Body of pancreas (tissue), 4 donors: ENCODE results near the gene HOXA2. TPM values are rescaled to one million over a fixed set of nuclear protein-coding genes. Genes with fewer than 3 reads are reported as not detected.

Experiments
- ATAC-seq: fragments of 150-250 bp; one replicate; pipeline ENCODE4 v1.9.1; 2016
- DNase-seq, 4 donors: peaks; one replicate each; pipeline ENCODE4 v3.0.0-alpha.2; 2019
- H3K27ac ChIP-seq, 4 donors: fragments of 200-600 bp; sonication (generic); 1 replicate in 3 of 4; 2 replicates in 1 of 4; pipeline versions ENCODE4 v1.5.1 to v1.6.1; 2016 to 2019; ENCODE audit warnings: mild to moderate bottlenecking in 1 of 4, mixed read lengths in 1 of 4, moderate library complexity in 1 of 4
- H3K27me3 ChIP-seq, 2 donors: fragments of 200-600 bp; sonication (generic); one replicate each; pipeline ENCODE4 v1.6.0; 2016; ENCODE audit warnings: mild to moderate bottlenecking in 1 of 2
- H3K36me3 ChIP-seq, 2 donors: fragments of 200-600 bp; sonication (generic); replicated peaks in 1 of 2; 2 replicates each; pipeline ENCODE4 v1.5.1; 2016; ENCODE audit warnings: low read depth in 2 of 2; ENCODE audit not compliant: insufficient read depth in 1 of 2
- H3K4me1 ChIP-seq: fragments of 200-600 bp; sonication (generic); one replicate; pipeline ENCODE4 v1.6.0; 2016
- H3K4me3 ChIP-seq, 2 donors: fragments of 200-600 bp; sonication (generic); 1 replicate in 1 of 2; 2 replicates in 1 of 2; pipeline ENCODE4 v1.5.1; 2016 to 2019
- H3K9me3 ChIP-seq, 3 donors: fragments of 200-600 bp; sonication (generic); 1 replicate in 2 of 3; 2 replicates in 1 of 3; pipeline ENCODE4 v1.5.1; 2016
- POLR2A ChIP-seq, 3 donors: fragments of 450-650 bp; IDR thresholded peaks; one replicate each; pipeline ENCODE4 v1.6.1; 2016; ENCODE audit warnings: antibody characterized with exemption in 3 of 3, mild to moderate bottlenecking in 2 of 3
- WGBS, 2 donors: methylation state at CpG; one replicate each; pipeline ENCODE4 v1.1.5; 2017; 5-methylcytosine and 5-hydroxymethylcytosine counted together
- intact Hi-C: fragments of 100-400 bp; cut with DNase I; formaldehyde crosslinking; loops from one replicate; pipeline ENCODE4 v1.15.1; 2023
- total RNA-seq, 2 donors: library from RNA; depleted of rRNA; stranded (reverse); fragments of >200 nt; gene quantifications; one replicate each; pipeline ENCODE4 v1.1.0, GENCODE V29; 2016
- TF ChIP-seq, protein P1 (sequence below), 7 experiments: fragments of 450-650 bp in 4 of 7; fragments of 200-600 bp in 3 of 7; sonication (generic) in 3 of 7; IDR thresholded peaks; one replicate each; pipeline ENCODE4 v1.5.1; 2016 to 2019; ENCODE audit warnings: antibody characterized with exemption in 7 of 7

Gene HOXA2
- total RNA-seq, 2 donors from 2014 or later: 0.66 TPM; not detected in 1

DNA sequence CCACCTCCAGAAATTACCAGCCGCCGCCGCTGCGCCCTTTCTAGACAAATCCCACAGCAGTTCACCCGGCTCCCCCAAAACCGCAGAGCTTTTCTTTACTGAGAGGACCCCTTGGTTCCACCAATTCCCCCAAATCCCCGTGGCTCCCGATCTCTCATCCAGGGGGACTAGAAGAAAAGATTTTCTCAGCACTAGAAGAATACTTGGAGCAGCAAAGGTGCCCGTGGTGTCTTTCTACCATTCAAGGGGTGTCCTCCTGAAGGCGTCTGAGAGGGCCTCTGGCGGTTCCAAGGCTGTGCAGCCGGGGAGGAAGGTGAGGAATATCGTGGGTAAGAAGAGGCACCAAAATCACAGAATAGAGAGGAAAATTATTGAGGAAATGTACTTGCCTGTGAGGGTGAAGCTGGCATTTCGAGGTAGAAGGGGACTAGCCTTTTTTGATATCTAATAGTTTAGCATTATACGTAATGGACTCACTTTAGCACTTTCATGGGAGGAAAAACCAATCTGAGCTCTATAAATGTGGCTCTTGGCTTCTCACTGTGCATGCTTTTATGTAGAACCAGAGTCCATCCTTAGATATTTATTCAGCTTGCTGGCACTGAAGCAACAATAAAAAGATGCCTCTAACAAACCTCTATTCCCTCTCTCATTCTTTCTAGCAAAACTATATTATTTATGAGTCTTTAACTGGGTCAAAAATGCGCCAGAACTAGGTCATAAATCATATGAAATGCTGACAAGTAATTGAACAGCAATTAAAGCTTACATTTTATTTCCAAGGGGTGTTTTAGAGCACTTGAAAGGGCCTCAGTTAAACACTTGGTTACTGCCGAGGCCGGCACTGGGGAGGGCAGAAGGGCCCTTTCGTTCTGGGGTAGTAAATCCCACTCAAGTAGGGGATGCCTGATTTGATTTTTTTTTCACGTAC is 13.8 kb upstream of the HOXA2 start:
- TF ChIP-seq, protein P1, sequence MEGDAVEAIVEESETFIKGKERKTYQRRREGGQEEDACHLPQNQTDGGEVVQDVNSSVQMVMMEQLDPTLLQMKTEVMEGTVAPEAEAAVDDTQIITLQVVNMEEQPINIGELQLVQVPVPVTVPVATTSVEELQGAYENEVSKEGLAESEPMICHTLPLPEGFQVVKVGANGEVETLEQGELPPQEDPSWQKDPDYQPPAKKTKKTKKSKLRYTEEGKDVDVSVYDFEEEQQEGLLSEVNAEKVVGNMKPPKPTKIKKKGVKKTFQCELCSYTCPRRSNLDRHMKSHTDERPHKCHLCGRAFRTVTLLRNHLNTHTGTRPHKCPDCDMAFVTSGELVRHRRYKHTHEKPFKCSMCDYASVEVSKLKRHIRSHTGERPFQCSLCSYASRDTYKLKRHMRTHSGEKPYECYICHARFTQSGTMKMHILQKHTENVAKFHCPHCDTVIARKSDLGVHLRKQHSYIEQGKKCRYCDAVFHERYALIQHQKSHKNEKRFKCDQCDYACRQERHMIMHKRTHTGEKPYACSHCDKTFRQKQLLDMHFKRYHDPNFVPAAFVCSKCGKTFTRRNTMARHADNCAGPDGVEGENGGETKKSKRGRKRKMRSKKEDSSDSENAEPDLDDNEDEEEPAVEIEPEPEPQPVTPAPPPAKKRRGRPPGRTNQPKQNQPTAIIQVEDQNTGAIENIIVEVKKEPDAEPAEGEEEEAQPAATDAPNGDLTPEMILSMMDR (IDR thresholded peaks at IDR 0.05): no peak
- TF ChIP-seq POLR2A (IDR thresholded peaks at IDR 0.05): no peak
- DNase-seq (no peak), ATAC-seq (no peak)
- intact Hi-C loops: no loop called here
- Histone ChIP-seq H3K36me3 (no peaks in the 10 kb centered on the region), H3K9me3 (no peaks in the 10 kb centered on the region), H3K27ac (peak overlapping the region in 1 of 4 donors; percentile 56), H3K27me3 (peaks cover 5 to 25% of the 10 kb centered on the region in 2 donors), H3K4me3 (no peak overlapping the region), H3K4me1 (peaks cover 8% of the 10 kb centered on the region)
- WGBS, 2 donors: 29 to 35% methylated on average over 20 of the region's 20 CpGs

DNA sequence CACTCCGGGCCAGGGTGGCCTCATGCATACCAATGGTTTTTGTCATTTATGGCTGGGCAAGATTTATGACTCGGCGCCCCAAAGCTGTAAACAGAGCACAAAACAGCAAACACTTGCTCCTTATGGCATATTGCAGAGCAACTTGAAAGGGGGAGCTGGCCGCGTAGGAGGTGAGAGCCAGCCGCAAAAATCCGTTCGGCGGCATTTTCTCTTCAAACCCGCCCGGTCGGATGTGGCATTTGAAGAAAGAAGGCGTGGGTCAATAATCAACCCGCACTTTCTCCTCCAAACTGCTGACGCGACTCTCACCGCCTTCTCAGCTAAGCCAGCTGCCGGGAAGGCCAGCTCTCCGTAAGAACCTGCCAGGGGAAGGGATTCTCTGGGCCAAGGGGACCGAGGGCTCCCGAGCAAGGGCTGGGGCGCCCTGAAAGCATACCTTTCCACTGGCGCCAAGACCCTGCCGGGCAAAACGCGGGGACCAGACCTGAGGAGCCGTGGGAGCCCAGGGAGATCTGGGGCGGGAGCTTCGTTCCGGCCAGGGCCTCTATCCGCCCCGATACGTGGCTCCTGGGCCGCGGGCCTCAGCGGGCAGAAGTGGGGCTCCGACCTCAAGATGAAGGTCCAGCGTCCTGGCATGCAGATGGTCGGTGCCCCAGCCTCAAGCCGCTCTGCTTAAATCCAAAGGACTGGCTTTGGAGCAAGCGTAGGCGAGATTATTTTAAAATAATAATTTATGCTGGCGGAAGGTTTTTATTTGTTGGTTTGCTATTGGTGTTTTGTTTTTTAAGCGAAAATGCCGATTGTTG is 12.9 kb upstream of the HOXA2 start:
- H3K9me3 ChIP-seq: no peaks in the 10 kb centered on the region
- DNase-seq (no peak), ATAC-seq (no peak)
- no peak overlapping the region for H3K4me3 ChIP-seq
- peak overlapping the region in 3 of 4 donors; percentile 30 to 62 (median 56) for H3K27ac ChIP-seq
- peaks cover 5 to 21% of the 10 kb centered on the region in 2 donors for H3K27me3 ChIP-seq
- 16% methylated on average over 28 to 41 of the region's 45 CpGs for WGBS, 2 donors
- H3K4me1 ChIP-seq: peaks cover 8% of the 10 kb centered on the region
- no peaks in the 10 kb centered on the region for H3K36me3 ChIP-seq
- intact Hi-C loops: no loop called here
- TF ChIP-seq, protein P1 (IDR thresholded peaks at IDR 0.05): no peak
- TF ChIP-seq POLR2A (IDR thresholded peaks at IDR 0.05): no peak

DNA sequence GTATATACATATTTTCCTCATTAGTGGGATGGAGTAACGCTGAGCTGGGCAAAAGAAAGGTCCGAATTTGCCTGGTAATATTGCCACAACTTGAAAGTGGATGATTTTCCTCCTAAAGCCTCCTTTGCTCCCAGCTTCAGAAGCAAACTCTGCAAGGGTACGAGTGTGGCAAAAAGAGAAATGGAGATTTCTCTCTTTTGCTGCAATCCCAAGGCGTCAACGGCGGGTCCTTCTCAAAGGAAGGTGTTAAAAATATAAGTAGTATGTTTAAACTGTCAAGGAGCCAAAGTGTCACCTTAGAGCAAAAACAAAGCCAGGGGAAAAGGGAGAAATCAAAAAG is 12.4 kb upstream of the HOXA2 start:
- Histone ChIP-seq H3K9me3 (no peaks in the 10 kb centered on the region), H3K4me1 (peaks cover 8% of the 10 kb centered on the region), H3K36me3 (no peaks in the 10 kb centered on the region), H3K4me3 (no peak overlapping the region), H3K27ac (peak overlapping the region in 3 of 4 donors; percentile 30 to 62 (median 56)), H3K27me3 (peaks cover 5 to 21% of the 10 kb centered on the region in 2 donors)
- intact Hi-C loops: no loop called here
- TF ChIP-seq, protein P1 (IDR thresholded peaks at IDR 0.05): no peak
- no peak for TF ChIP-seq POLR2A (IDR thresholded peaks at IDR 0.05)
- WGBS, 2 donors: 29 to 39% methylated on average over 6 of the region's 6 CpGs
- no peak for ATAC-seq
- no peak for DNase-seq

DNA sequence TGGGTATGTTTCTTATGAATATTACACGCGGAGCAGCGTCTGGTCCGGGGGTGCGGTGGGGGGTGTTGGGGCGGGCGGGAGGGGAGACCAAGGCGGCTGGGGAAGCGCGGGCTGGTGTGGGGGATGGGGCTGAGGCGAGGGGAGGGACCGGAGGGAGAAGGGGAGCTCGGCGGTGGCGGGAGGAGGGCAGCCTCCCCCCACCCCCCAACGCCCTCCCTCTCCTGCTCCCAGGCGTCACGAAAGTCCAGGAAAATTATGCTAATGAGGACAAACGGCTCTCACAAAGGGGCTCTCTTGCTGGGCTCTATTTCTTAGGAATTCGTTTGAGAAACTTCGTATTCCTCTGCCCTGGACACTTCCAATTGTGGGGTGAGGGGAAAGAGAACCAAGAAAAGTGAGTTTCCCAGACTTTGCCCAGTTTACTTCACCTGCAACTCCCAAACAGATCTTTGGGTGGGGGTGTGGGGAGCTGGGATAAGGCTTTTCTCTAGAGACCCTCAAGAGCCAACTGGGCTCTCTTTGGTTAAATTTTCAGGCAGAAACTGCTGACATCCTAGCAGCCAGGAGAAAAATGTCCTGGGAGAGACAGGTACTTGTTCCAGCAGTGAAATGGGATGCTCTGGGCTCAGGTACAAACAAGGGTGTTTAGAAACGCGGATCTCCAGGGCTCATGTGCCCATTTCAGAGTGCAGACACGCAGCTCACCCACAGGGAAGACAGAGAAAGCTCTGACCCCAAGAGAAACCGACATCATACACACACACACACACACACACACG is 11.7 kb upstream of the HOXA2 start:
- 11 to 18% methylated on average over 14 to 19 of the region's 26 CpGs for WGBS, 2 donors
- H3K4me3 ChIP-seq: no peak overlapping the region
- no peaks in the 10 kb centered on the region for H3K9me3 ChIP-seq
- peaks cover 8% of the 10 kb centered on the region for H3K4me1 ChIP-seq
- H3K27ac ChIP-seq: peak overlapping the region; percentile 4 to 62 (median 46)
- DNase-seq (no peak), ATAC-seq (no peak)
- no peak for TF ChIP-seq POLR2A (IDR thresholded peaks at IDR 0.05)
- TF ChIP-seq, protein P1 (IDR thresholded peaks at IDR 0.05): no peak
- H3K36me3 ChIP-seq: no peaks in the 10 kb centered on the region
- H3K27me3 ChIP-seq: peaks cover 5 to 21% of the 10 kb centered on the region in 2 donors
- intact Hi-C loops: no loop called here
